Skin of body (tissue), 2 donors: ENCODE measurements around the gene PLPP7. TPM values are rescaled to one million over a fixed set of nuclear protein-coding genes. Genes with fewer than 3 reads are reported as not detected.
A peak's percentile ranks its signal among the peaks of the same experiment; 100 is the strongest.
"Not testable (repeated sequence)": the region's sequence is repeated elsewhere in the genome, so short reads cannot be mapped to it uniquely, and the experiment has no call there.

ENCODE experiments used
- DNase-seq: peaks from one replicate; lab custom pipeline; 2025; lab: John Stamatoyannopoulos, UW
- total RNA-seq: library from RNA; depleted of rRNA; stranded (reverse); fragments of >200 nt; gene quantifications from one replicate; pipeline ENCODE4 v1.2.3, GENCODE V29; 2014

Gene PLPP7
- 4.6 TPM for total RNA-seq

DNA sequence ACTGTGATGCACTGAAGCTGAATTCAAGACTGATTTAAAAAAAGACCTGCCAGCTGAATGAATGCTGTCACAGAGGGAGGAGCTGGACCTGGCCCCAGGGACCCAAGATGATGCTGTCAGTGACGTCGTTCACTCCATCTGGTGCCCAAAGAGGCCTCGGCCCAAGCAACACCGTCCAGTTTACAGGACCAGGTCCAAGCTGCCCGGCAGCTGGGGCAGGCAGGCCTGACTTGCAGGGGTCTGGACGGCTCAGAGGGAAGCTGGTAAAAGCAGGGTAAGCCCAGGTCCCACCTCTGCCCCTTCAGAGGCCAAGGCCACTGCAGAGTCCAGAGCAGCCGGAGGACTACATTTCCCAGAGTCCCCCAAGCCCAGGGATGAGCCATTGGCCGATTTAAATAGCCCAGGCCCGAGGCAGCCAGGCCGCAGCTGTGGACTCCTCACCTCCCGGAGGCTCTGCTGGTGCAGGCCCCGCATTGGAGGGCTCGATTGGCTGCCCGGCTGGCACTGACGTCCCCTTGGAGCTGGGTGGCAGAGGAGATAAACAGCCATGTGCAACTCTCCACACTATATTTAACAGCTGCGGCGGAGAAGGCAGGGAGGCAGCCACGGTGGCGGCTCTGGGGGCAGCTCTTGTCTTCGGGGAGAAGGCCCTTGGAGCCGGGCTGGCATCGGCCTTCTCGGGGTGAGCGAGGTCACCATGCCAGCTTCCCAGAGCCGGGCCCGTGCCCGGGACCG, at the start of gene PLPP7:
PLPP7 (plus strand) TSS at position 423 of the 735 bp plus-strand sequence; CDS start at position 698, 275 bp downstream.
- DNase-seq = no peak

DNA sequence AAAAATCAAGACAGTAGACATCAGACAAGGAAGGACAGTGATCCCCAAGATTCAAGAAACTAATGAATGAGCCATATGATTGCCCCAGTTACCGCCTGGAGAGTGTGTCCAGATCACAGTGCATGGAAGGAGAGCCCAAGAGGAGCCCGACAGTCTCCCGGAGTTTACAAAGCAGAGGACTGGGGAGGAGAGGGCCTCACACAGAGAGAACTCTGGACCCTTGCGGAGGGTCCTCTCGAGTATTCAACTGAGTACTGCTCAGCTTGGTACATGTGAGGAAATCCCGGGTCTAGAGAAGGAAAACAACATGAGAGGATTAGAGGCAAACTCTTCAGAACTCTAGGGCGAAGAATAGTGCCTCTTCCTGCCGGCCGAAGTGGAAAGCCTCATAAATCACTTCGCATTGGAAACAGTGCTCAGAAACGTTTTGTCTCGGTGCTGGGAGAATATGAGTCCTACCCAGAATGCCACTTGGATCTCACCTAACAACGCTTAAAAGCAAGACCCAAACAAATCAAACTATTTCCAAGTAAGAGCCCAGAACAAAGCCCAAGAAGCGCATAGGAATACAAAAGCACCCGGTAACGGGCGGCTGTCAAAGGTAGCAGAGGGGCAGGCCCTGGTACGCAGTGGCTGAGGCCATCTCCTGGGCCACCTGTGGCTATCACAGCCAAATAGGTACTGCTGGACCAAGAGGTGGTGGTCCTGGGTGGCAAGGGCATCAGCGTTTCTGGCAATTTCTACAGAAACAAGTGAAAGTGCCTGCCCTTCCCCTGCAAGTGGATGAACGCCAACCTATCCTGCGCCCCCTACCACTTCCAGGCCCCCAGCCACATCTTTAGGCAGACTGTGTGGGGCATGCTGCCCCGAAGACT, 49.2 kb upstream of the PLPP7 start:
- DNase-seq = no peak

DNA sequence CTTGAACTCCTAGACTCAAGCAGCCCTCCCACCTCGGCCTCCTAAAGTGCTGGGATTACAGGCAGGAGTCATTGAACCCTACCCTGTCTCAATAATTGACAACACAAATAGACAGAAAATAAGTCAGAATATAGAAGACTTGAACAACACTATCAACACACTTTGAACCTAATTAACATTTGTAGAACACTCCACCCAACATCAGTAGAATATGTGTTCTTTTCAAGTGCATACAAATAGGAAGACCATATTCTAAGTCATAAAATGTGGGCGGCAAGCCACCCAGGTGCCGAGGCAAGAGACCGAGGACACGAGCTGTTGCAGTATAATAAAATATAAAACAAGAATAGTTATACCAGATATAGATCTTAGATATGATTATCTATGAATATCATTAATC, 45.2 kb upstream of the PLPP7 start:
- not testable (repeated sequence) for DNase-seq

GRCh38 chr9:131246618-131247017, 42.9 kb upstream of the PLPP7 start:
- DNase-seq = no peak

GRCh38 chr9:131252120-131252519, 37.4 kb upstream of the PLPP7 start:
- no peak for DNase-seq

GRCh38 chr9:131253891-131254491, 35.5 kb upstream of the PLPP7 start:
- DNase-seq = peak; percentile 44

DNA sequence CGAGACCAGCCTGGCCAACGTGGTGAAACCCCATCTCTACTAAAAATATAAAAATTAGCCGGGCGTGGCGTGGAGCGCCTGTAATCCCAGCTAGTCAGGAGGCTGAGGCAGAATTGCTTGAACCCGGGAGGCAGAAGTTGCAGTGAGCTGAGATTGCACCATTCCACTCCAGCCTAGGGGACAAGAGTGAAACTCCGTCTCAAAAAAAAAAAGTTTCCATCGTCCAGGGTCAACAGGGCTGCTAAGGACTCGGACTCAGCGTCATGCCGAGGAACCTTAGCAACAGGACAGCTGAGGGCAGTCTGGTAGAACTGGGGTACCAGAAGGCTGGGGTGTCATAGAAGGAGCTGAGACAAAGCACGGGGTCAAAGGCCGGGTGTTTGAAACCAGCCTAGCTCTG, 34.9 kb upstream of the PLPP7 start:
- no peak for DNase-seq

DNA sequence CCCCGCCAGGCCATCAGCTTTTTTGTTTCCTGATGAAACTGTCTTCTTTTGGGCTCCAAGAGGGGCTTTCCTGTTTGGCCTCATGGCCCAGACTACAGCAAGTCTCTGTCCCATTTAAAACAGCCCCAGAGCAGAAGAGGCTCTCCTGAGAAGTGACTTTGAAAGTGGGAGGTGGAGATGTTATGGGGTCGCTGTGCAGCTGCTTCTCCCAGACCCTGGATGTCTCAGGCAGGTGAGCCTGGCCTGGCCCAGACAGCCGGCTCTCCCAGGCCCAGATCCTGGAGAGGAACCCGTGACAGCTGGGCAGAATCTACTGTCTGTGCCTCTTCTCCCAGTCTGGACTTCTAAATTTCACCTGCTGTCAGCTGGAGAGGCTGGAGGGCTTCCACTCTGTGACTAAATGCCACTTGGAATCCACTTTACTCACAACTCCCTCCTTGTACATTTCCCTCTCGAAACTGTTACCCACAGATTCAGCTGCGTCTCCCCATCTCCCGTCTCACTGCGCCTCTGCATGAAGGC, 33.8 kb upstream of the PLPP7 start:
- DNase-seq = no peak

DNA sequence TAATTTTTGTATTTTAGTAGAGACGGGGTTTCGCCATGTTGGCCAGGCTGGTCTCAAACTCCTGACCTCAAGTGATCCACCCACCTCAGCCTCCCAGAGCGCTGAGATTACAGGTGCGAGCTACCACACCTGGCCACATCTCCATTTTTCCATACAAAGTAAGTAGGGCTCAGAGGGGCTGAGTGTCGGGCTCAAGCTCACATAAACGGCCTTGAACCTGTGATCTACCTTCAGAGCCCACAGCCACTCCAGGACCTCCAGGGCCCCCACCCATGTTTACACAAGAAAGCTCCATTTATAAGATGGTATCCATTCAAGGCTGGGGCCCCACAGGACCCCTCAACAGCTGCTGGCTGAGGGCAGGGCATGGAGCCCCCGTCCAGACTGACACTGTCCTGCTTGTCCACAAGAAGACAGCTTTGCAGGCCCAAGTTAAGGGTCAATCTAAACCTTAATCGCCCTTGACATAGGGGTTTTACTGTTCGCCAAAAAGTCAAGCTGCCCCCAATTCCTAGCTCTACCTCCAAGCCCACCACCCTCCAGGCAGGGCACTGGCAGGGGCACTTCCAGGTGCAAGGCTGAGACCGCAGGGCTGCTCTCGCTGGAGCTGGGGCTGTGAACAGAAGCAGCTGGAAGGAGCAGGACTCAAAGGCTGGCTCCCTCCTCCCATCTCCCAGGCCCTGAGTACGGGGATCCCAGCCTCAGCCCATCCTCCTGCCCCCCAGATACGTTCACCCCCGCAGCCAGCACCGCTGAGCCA, 32.1 kb upstream of the PLPP7 start:
- DNase-seq = no peak

DNA sequence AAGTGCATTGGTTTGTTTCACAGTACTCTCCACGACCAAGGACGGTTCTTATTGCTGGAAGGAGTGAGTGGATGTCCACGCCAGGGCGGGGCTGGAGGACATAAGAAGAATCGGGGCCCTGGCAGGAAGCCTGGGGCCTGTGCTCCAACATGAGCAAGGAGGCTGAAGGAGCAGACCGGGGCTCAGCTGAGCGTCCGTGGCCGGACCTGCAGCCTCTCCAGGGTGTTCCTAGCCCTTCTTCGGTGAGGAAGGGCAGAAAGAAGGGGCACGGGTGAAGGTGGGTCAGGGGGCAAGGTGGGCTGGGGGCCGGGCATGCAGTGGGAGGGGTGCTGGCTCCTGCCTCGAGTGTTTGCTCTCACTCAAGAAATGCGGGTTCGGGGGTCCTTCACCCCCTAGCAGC, 31.3 kb upstream of the PLPP7 start:
- no peak for DNase-seq

DNA sequence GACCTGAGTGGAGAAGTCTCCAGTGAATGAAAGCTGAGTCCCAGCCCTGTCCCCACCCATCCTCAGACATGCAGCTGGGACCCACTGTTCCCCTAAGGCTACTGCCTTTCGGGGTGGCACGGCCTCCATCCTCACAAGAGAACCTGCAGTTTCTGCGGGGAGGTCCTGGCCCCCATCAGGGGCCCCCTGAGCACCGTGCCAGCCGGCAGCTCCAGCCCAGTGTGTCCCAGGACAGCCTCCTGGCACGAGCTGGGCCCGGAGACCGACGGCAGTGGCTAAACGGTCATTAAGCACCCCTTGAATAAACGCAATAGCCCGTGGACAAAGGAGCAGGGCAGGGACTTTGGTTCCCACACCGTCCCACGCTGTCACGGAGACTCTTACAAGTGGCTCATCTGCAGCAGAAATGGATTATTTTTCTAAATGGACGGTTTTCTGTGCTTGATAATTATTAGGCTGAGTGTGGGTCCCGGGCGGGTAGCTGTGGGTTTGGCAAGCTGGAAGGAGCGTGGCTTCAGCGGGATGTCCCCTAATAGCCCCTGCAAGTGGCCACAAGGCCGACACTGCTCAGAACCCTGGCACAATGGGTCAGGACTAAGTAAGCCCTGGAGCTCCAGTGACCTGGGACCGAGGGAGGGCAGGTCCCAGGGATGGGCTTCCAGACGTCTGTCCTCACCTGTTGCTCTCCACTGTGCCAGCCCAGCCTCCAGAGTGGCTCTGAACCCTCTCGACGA, 30.7 kb upstream of the PLPP7 start:
- no peak for DNase-seq

- DNase-seq = no peak
These were observed 30.1 kb upstream of the PLPP7 start for GRCh38 chr9:131259432-131259898.

- no peak for DNase-seq
These were observed 29.5 kb upstream of the PLPP7 start for GRCh38 chr9:131259916-131260597.

GRCh38 chr9:131260751-131261452, 28.6 kb upstream of the PLPP7 start:
- DNase-seq = no peak

- no peak for DNase-seq
These were observed 27.0 kb upstream of the PLPP7 start for GRCh38 chr9:131262327-131263032.

- not testable (repeated sequence) for DNase-seq
These were observed 26.5 kb upstream of the PLPP7 start for GRCh38 chr9:131263033-131263343.

- no peak for DNase-seq
These were observed 25.8 kb upstream of the PLPP7 start for GRCh38 chr9:131263701-131264100.

DNA sequence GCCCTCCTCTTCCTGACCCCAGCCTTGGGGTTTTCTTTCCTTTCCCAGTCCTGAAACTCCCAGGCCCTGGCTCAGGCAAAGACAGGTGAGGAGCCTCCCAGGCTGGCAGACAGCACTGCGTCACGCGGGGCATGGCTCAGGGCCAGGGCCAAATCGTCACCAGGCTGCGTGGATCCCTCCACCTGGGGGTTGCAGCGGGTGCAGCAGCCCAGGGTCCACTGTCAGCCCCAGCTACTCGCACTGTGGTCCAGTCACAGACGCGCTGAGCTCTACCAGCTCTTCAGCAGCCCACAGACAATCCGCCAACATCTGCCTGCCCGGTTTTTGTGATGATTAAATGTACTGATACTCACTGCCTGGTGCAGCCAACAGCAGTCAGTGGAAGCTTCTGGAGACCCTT, 25.3 kb upstream of the PLPP7 start:
- DNase-seq = no peak
